ENCODE data around the gene DHRSX.

DNA sequence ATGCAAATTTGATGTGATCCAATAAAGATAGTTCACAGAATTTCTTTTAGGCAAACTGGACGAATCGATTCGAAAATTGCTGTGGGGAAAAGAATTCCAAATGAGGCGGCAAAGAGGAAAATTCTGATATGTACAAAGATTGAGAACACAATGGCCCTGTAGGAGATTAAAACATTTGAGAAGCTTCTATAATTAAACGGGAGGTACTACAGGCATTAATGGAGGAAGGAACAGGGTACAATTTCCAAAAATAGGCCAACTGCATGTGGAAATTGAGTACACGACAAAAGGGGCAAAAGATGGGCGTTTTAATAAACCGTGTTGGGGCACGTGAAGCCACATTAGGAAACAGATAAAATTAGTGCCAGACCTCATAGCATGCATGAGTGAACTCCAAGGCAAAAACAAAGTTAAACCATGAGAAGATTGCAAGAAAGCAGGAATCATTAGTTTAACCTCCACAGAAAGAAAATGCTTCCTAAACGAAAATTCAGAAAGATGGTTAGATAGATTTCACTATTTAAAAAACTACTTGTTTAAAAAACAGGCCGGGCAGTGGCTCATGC is 68.4 kb downstream of the DHRSX start:
- TF ChIP-seq, protein P1, sequence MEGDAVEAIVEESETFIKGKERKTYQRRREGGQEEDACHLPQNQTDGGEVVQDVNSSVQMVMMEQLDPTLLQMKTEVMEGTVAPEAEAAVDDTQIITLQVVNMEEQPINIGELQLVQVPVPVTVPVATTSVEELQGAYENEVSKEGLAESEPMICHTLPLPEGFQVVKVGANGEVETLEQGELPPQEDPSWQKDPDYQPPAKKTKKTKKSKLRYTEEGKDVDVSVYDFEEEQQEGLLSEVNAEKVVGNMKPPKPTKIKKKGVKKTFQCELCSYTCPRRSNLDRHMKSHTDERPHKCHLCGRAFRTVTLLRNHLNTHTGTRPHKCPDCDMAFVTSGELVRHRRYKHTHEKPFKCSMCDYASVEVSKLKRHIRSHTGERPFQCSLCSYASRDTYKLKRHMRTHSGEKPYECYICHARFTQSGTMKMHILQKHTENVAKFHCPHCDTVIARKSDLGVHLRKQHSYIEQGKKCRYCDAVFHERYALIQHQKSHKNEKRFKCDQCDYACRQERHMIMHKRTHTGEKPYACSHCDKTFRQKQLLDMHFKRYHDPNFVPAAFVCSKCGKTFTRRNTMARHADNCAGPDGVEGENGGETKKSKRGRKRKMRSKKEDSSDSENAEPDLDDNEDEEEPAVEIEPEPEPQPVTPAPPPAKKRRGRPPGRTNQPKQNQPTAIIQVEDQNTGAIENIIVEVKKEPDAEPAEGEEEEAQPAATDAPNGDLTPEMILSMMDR (IDR thresholded peaks at IDR 0.05; ENCODE audit: low read depth, low read length) = no peak
- TF ChIP-seq POLR2A (IDR thresholded peaks at IDR 0.05; ENCODE audit: extremely low read depth, insufficient read length) = no peak

Data from NB4 (cell line).